ENCODE results near the gene OTUD1. TPM values are rescaled to one million over a fixed set of nuclear protein-coding genes. Genes with fewer than 3 reads are reported as not detected.

The OTUD1 gene
- total and polyA plus RNA-seq, 12 donors, result 11.4 to 617 (median 32.2) TPM

DNA sequence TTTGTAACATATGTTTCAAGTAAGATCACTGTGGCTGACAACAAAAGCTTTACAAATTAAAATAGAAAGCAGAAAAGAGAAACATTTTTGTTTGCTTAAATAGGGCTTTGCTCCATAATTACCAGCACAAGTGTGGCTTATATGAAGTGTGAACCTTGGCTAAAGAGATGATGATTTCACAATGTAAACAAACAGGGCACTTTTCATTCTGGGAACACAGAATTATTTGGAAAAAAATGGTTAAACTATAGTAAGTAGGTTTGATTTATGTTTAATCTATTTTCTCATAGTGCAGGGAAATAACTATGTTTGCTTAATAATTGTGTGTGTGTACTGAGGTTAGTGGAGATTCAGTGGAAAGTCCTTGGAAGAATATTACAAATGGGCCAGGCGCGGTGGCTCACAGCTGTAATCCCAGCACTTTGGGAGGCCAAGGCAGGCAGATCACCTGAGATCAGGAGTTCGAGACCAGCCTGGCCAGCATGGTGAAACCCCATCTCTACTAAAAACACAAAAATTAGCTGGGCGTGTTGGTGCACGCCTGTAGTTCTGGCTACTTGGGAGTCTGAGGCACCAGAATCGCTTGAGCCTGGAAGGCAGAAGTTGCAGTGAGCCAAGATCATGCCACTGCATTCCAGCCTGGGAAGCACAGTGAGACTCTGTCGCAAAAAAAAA lies 19.1 kb upstream of the OTUD1 start:
- TF ChIP-seq, protein P1, sequence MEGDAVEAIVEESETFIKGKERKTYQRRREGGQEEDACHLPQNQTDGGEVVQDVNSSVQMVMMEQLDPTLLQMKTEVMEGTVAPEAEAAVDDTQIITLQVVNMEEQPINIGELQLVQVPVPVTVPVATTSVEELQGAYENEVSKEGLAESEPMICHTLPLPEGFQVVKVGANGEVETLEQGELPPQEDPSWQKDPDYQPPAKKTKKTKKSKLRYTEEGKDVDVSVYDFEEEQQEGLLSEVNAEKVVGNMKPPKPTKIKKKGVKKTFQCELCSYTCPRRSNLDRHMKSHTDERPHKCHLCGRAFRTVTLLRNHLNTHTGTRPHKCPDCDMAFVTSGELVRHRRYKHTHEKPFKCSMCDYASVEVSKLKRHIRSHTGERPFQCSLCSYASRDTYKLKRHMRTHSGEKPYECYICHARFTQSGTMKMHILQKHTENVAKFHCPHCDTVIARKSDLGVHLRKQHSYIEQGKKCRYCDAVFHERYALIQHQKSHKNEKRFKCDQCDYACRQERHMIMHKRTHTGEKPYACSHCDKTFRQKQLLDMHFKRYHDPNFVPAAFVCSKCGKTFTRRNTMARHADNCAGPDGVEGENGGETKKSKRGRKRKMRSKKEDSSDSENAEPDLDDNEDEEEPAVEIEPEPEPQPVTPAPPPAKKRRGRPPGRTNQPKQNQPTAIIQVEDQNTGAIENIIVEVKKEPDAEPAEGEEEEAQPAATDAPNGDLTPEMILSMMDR (IDR thresholded peaks at IDR 0.05), result no peak
- H3K4me3 ChIP-seq, result no peak overlapping the region
- ATAC-seq (no peak), DNase-seq (no peak)
- 86 to 94% methylated on average over 7 of the region's 7 CpGs for WGBS, 2 donors
- no peaks in the 10 kb centered on the region for H3K27me3 ChIP-seq
- no peaks in the 10 kb centered on the region for H3K4me1 ChIP-seq
- H3K36me3 ChIP-seq, result no peaks in the 10 kb centered on the region
- no peak overlapping the region for H3K27ac ChIP-seq
- no peaks in the 10 kb centered on the region for H3K9me3 ChIP-seq
- intact Hi-C loops (cut with DNase I), result no loop called here

DNA sequence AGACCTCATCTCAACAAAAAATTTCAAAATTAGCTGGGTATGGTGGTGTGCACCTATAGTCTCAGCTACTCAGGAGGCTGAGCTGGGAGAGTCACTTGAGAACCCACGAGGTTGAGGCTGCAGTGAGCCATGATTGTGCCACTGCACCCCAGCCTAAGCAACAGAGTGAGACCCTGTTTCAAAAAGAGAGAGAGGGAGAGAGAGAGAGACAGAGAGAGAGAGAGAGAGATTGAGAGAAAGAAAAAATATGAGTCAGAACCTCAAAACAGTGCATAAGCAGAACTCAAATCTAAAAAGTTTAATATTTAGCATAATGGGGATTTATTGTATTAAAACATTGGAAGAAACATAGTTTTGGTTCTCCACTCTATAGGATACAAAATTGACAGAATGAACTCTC lies 17.5 kb upstream of the OTUD1 start:
- TF ChIP-seq, protein P1 (IDR thresholded peaks at IDR 0.05), result no peak
- ATAC-seq, result no peak
- Histone ChIP-seq H3K4me3 (no peak overlapping the region), H3K27ac (no peak overlapping the region), H3K27me3 (no peaks in the 10 kb centered on the region), H3K9me3 (no peaks in the 10 kb centered on the region), H3K36me3 (no peaks in the 10 kb centered on the region), H3K4me1 (no peaks in the 10 kb centered on the region)
- 75 to 84% methylated on average over 1 of the region's 1 CpG for WGBS, 2 donors
- DNase-seq, result no peak
- intact Hi-C loops (cut with DNase I), result no loop called here

DNA sequence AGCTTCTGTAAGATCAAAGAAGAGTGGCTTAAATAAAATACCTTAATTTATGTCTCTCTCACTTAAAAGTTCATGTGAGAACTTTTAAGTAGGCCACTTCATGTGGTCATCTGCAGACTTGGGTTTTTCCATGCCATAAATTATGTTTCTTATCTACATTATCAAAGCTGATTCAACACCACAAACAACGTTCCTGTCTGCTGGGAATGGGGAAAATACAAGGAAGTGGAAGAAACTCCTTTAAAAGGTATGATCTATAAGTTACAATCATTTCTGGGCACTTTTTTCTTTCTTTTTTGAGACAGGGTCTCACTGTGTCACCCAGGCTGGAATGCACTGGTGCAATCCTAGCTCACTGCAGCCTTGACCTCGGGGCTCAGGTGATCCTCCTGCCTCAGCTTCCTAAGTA lies 16.9 kb upstream of the OTUD1 start:
- no peaks in the 10 kb centered on the region for H3K36me3 ChIP-seq
- H3K9me3 ChIP-seq, result no peaks in the 10 kb centered on the region
- H3K4me3 ChIP-seq, result no peak overlapping the region
- no peak overlapping the region for H3K27ac ChIP-seq
- TF ChIP-seq, protein P1 (IDR thresholded peaks at IDR 0.05), result no peak
- no peaks in the 10 kb centered on the region for H3K4me1 ChIP-seq
- no peak for ATAC-seq
- H3K27me3 ChIP-seq, result no peaks in the 10 kb centered on the region
- no peak for DNase-seq
- intact Hi-C loops (cut with DNase I), result no loop called here
- WGBS, 2 donors, result 59 to 78% methylated on average over 2 of the region's 2 CpGs

DNA sequence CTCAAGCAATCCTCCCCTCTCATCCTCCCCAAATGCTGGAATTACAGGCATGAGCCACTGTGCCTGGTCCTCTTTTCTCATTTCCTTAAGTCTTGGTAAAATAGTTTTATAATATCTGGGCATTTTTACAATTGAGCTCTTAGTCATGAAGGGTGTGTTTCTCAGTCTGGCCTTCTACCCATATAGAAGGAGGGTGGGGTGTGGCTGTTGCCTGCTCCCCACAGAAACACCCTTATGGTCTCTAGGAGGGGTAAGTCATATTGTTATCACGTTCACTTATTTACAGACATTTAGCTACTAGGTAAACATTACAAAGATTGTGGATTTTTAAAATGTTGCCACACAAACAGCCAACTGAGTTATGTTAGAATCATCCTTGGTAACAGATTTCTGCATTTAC lies 6.7 kb upstream of the OTUD1 start:
- Histone ChIP-seq H3K4me1 (peaks cover 0 to 11% (median 0%) of the 10 kb centered on the region in 9 donors), H3K27ac (peak overlapping the region in 1 of 10 donors; percentile 65), H3K4me3 (no peak overlapping the region), H3K36me3 (no peaks in the 10 kb centered on the region), H3K27me3 (peaks cover 0 to 4% (median 0%) of the 10 kb centered on the region in 7 donors), H3K9me3 (no peaks in the 10 kb centered on the region)
- DNase-seq (no peak), ATAC-seq (no peak)
- intact Hi-C loops (cut with DNase I), result loop anchor here in 2 of 10 donors (10.0 kb wide), 2 partner anchors 87 to 1687 kb away; partner anchors contain the start of gene C10orf67 (in 1 of the 2)
- WGBS, 2 donors, result 61 to 86% methylated on average over 1 of the region's 1 CpG
- TF ChIP-seq, protein P1 (IDR thresholded peaks at IDR 0.05), result no peak

Measured in heart right ventricle (tissue), 16 donors.